Testis (tissue), 2 donors: ENCODE data around the gene ARHGAP22.

Experiments used
- CTCF ChIP-seq, 3 experiments: fragments of 450-650 bp in 2 of 3; fragments of 200-600 bp in 1 of 3; sonication (generic) in 1 of 3; IDR thresholded peaks; one replicate each; pipeline ENCODE4 v1.5.1; 2016 to 2019; ENCODE audit warnings: antibody characterized with exemption in 3 of 3, mild to moderate bottlenecking in 2 of 3, moderate library complexity in 1 of 3
- POLR2A ChIP-seq: fragments of 450-650 bp; IDR thresholded peaks from one replicate; pipeline ENCODE4 v1.6.1; 2017; ENCODE audit warnings: antibody characterized with exemption, mild to moderate bottlenecking, moderate library complexity

GRCh38 chr10:48616436-48616835 lies 11.6 kb upstream of the ARHGAP22 start:
- TF ChIP-seq CTCF (IDR thresholded peaks at IDR 0.05) (no peak), POLR2A (no peak)
